Esophagus squamous epithelium (tissue), 5 donors: ENCODE results near the gene PRR36. TPM values are rescaled to one million over a fixed set of nuclear protein-coding genes. Genes with fewer than 3 reads are reported as not detected.

Source experiments
- DNase-seq: peaks from one replicate; lab custom pipeline; 2025; lab: John Stamatoyannopoulos, UW
- H3K27ac ChIP-seq, 4 donors: fragments of 200-600 bp; sonication (generic); one replicate each; pipeline ENCODE4 v1.5.1; 2016 to 2019; ENCODE audit warnings: mild to moderate bottlenecking in 1 of 4
- H3K27me3 ChIP-seq, 4 donors: fragments of 200-600 bp; sonication (generic); 1 replicate in 3 of 4; 2 replicates in 1 of 4; pipeline versions ENCODE4 v1.5.1 to v1.6.0; 2017 to 2021; ENCODE audit warnings: antibody characterized with exemption in 1 of 4
- H3K36me3 ChIP-seq, 3 donors: fragments of 200-600 bp; sonication (generic); one replicate each; pipeline ENCODE4 v1.5.1; 2016 to 2019
- H3K4me1 ChIP-seq, 3 donors: fragments of 200-600 bp; sonication (generic); one replicate each; pipeline ENCODE4 v1.5.1; 2017 to 2019
- H3K4me3 ChIP-seq, 4 donors: fragments of 200-600 bp; sonication (generic); 1 replicate in 3 of 4; 2 replicates in 1 of 4; pipeline ENCODE4 v1.5.1; 2016 to 2019; ENCODE audit warnings: mild to moderate bottlenecking in 2 of 4, moderate library complexity in 1 of 4
- H3K9me3 ChIP-seq, 3 donors: fragments of 200-600 bp; sonication (generic); one replicate each; pipeline ENCODE4 v1.5.1; 2016 to 2019
- POLR2A ChIP-seq, 4 donors: fragments of 450-650 bp; IDR thresholded peaks; one replicate each; pipeline ENCODE4 v1.6.1; 2017; ENCODE audit warnings: antibody characterized with exemption in 4 of 4, mild to moderate bottlenecking in 4 of 4, moderate library complexity in 3 of 4
- WGBS, 2 donors: methylation state at CpG; one replicate each; pipeline ENCODE4 v1.1.5; 2018; 5-methylcytosine and 5-hydroxymethylcytosine counted together
- intact Hi-C: fragments of 100-400 bp; cut with DNase I; formaldehyde crosslinking; loops from one replicate; pipeline ENCODE4 v1.15.0; 2022
- total RNA-seq, 4 donors: library from RNA; depleted of rRNA; stranded (reverse); fragments of >200 nt; gene quantifications; one replicate each; pipeline ENCODE4 v1.1.0, GENCODE V29; 2016
- TF ChIP-seq, protein P1 (sequence below), 6 experiments: fragments of 450-650 bp in 4 of 6; fragments of 200-600 bp in 2 of 6; sonication (generic) in 2 of 6; IDR thresholded peaks; one replicate each; pipeline ENCODE4 v1.5.1; 2016 to 2019; ENCODE audit warnings: antibody characterized with exemption in 6 of 6, mild to moderate bottlenecking in 4 of 6, moderate library complexity in 4 of 6
- donor health status: DM: yes; HTN: yes; CAD: no.

The PRR36 gene
- total RNA-seq, 4 donors from 2014 or later: 0.35 to 0.57 TPM; not detected in 2

GRCh38 chr19:7855426-7856108 lies 18.6 kb downstream of the PRR36 start:
- H3K27ac ChIP-seq: no peak overlapping the region
- DNase-seq: no peak
- H3K4me3 ChIP-seq: no peak overlapping the region
- no peaks in the 10 kb centered on the region for H3K9me3 ChIP-seq
- peaks cover 0 to 19% (median 0%) of the 10 kb centered on the region in 3 donors for H3K36me3 ChIP-seq
- H3K4me1 ChIP-seq: peaks cover 5 to 21% (median 6%) of the 10 kb centered on the region in 3 donors
- 83 to 89% methylated on average over 18 to 22 of the region's 26 CpGs for WGBS, 2 donors
- TF ChIP-seq, protein P1, sequence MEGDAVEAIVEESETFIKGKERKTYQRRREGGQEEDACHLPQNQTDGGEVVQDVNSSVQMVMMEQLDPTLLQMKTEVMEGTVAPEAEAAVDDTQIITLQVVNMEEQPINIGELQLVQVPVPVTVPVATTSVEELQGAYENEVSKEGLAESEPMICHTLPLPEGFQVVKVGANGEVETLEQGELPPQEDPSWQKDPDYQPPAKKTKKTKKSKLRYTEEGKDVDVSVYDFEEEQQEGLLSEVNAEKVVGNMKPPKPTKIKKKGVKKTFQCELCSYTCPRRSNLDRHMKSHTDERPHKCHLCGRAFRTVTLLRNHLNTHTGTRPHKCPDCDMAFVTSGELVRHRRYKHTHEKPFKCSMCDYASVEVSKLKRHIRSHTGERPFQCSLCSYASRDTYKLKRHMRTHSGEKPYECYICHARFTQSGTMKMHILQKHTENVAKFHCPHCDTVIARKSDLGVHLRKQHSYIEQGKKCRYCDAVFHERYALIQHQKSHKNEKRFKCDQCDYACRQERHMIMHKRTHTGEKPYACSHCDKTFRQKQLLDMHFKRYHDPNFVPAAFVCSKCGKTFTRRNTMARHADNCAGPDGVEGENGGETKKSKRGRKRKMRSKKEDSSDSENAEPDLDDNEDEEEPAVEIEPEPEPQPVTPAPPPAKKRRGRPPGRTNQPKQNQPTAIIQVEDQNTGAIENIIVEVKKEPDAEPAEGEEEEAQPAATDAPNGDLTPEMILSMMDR (IDR thresholded peaks at IDR 0.05): no peak
- no peak for TF ChIP-seq POLR2A (IDR thresholded peaks at IDR 0.05)
- intact Hi-C loops: loop anchor here (10.0 kb wide), 1 partner anchor 49 kb away; the partner anchor contains the start of gene MAP2K7
- peaks cover 0 to 50% (median 0%) of the 10 kb centered on the region in 4 donors for H3K27me3 ChIP-seq

- Histone ChIP-seq H3K27me3 (peaks cover 0 to 32% (median 0%) of the 10 kb centered on the region in 4 donors), H3K4me3 (no peak overlapping the region), H3K4me1 (peaks cover 5 to 29% (median 6%) of the 10 kb centered on the region in 3 donors), H3K27ac (no peak overlapping the region), H3K9me3 (no peaks in the 10 kb centered on the region), H3K36me3 (peaks cover 0 to 6% (median 0%) of the 10 kb centered on the region in 3 donors)
- TF ChIP-seq, protein P1 (IDR thresholded peaks at IDR 0.05): no peak
- no peak for TF ChIP-seq POLR2A (IDR thresholded peaks at IDR 0.05)
- no peak for DNase-seq
- 78 to 85% methylated on average over 10 to 11 of the region's 12 CpGs for WGBS, 2 donors
- intact Hi-C loops: loop anchor here (10.0 kb wide), 1 partner anchor 51 kb away; the partner anchor contains the start of gene MAP2K7
Observed at GRCh38 chr19:7853770-7854128, 20.4 kb downstream of the PRR36 start.

DNA sequence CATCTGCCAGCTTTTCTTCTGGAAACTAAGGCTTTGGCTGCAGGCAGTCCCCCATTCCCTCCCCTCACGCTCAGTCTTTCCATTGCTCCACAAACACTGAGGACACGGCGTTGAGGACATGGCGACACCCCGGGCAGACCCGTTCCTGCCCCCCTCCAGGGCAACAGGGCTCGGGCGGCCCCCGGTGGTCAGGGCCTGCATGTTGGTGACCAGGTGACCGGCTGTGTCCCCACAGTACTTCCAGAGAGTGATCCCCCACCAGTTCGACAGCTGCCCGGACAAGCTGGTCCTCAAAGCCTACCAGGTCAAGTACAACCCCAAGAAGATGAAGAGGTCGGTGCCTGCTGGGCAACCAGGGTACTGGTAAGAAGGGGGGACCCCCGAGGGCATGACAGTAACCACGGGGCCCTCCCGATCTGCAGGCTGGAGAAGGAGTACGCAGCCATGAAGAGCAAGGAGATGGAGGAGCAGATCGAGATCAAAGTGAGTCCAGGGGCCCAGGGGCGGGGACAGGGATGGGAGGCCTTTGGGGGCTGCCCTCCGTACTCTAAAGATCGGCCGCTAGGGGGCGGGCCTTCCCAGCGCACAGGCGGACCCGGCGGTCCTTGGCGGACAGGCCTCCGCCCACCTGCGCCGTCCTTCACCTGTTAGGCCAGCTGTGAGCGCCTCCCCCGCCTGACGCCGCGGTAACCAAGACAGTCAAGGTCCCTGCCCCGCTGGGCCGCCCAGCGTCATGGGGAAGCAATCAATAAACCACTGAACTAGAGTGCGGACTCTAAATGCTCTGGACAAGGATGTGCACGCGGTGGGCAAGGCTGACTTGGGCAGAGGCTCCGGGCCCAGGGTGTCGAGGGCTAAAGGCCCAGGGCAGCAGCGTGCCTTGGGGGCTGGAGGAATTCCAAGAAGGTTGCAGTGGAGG lies 21.1 kb downstream of the PRR36 start:
- DNase-seq: no peak
- Histone ChIP-seq H3K4me1 (peaks cover 5 to 25% (median 6%) of the 10 kb centered on the region in 3 donors), H3K4me3 (peak overlapping the region in 1 of 4 donors; percentile 28), H3K27me3 (peaks cover 0 to 25% (median 0%) of the 10 kb centered on the region in 4 donors), H3K9me3 (no peaks in the 10 kb centered on the region), H3K36me3 (peaks cover 0 to 1% (median 0%) of the 10 kb centered on the region in 3 donors), H3K27ac (no peak overlapping the region)
- 20 to 35% methylated on average over 4 of the region's 45 CpGs for WGBS, 2 donors
- intact Hi-C loops: loop anchor here (10.0 kb wide), 1 partner anchor 52 kb away; the partner anchor contains the start of gene MAP2K7
- TF ChIP-seq, protein P1 (IDR thresholded peaks at IDR 0.05): peak; percentile 69 to 89 (median 83)
- no peak for TF ChIP-seq POLR2A (IDR thresholded peaks at IDR 0.05)

GRCh38 chr19:7851623-7852500 lies 22.3 kb downstream of the PRR36 start:
- no peak for DNase-seq

More at GRCh38 chr19:7851623-7852500, 22.3 kb downstream of the PRR36 start:
- H3K4me3 ChIP-seq: no peak overlapping the region
- H3K27me3 ChIP-seq: peaks cover 0 to 13% (median 0%) of the 10 kb centered on the region in 4 donors
- intact Hi-C loops: loop anchor here (10.0 kb wide), 1 partner anchor 53 kb away; the partner anchor contains the start of gene MAP2K7
- H3K36me3 ChIP-seq: no peaks in the 10 kb centered on the region
- peaks cover 5 to 20% (median 6%) of the 10 kb centered on the region in 3 donors for H3K4me1 ChIP-seq
- TF ChIP-seq, protein P1 (IDR thresholded peaks at IDR 0.05): no peak
- no peak for TF ChIP-seq POLR2A (IDR thresholded peaks at IDR 0.05)
- 87 to 90% methylated on average over 10 to 12 of the region's 26 CpGs for WGBS, 2 donors
- no peak overlapping the region for H3K27ac ChIP-seq
- no peaks in the 10 kb centered on the region for H3K9me3 ChIP-seq
